HEK293 (cell line): ENCODE results near the gene KLHL29.

Experiments
- CTCF ChIA-PET: fragments of 350-600 bp; formaldehyde crosslinking; extraction: SDS; loops from one replicate; lab custom pipeline; 2021; ENCODE audit warnings: antibody characterized with exemption; lab: Yijun Ruan, JAX
- POLR2A ChIA-PET: fragments of 300-600 bp; formaldehyde crosslinking; extraction: SDS; loops from one replicate; lab custom pipeline; 2020; ENCODE audit warnings: antibody characterized with exemption, inconsistent platforms; lab: Yijun Ruan, JAX
- H3K27ac ChIP-seq: fragments of 200-500 bp; sonication (Bioruptor generic); 2 replicates; pipeline ENCODE4 v1.5.1; 2014; ENCODE audit warnings: low read depth, low read length, control low read depth, inconsistent platforms; ENCODE audit errors: extremely low read depth
- H3K36me3 ChIP-seq, 2 experiments: fragments of 200-500 bp in 1 of 2; sonication (Bioruptor generic) in 1 of 2; 1 replicate in 1 of 2; 2 replicates in 1 of 2; pipeline ENCODE4 v1.5.1; 2014 to 2017; ENCODE audit warnings: inconsistent platforms in 2 of 2, low read length in 2 of 2; ENCODE audit not compliant: control insufficient read depth in 2 of 2, insufficient read depth in 1 of 2
- H3K4me1 ChIP-seq: fragments of 200-500 bp; sonication (Bioruptor generic); 2 replicates; pipeline ENCODE4 v1.5.1; 2014; ENCODE audit warnings: mild to moderate bottlenecking, low read length, inconsistent platforms; ENCODE audit not compliant: control insufficient read depth, insufficient read depth
- H3K4me3 ChIP-seq: 2 replicates; pipeline ENCODE4 v1.5.1; 2011; ENCODE audit warnings: low read depth, mild to moderate bottlenecking, control low read depth, low read length, moderate library complexity
- H3K9me3 ChIP-seq: fragments of 200-500 bp; sonication (Bioruptor generic); 2 replicates; pipeline ENCODE4 v1.5.1; 2014; ENCODE audit warnings: low read depth, low read length, inconsistent platforms; ENCODE audit not compliant: control insufficient read depth, insufficient read depth
- MYNN ChIP-seq: fragments of 450-650 bp; formaldehyde crosslinking; IDR thresholded peaks from 2 replicates; pipeline ENCODE4 v1.5.1; 2016; ENCODE audit warnings: missing biosample characterization, missing genetic modification characterization, borderline replicate concordance
- SCRT1 ChIP-seq: fragments of 450-650 bp; formaldehyde crosslinking; IDR thresholded peaks from 2 replicates; pipeline ENCODE4 v1.5.1; 2016; ENCODE audit warnings: missing biosample characterization, missing genetic modification characterization, borderline replicate concordance
- TCF7L2 ChIP-seq: IDR thresholded peaks from 2 replicates; pipeline ENCODE4 v1.6.1; 2011; ENCODE audit warnings: low read depth, mild to moderate bottlenecking, inconsistent platforms, low read length, moderate library complexity, borderline replicate concordance
- ZBTB8A ChIP-seq: fragments of 450-650 bp; formaldehyde crosslinking; IDR thresholded peaks from 2 replicates; pipeline ENCODE4 v1.5.1; 2016; ENCODE audit warnings: missing biosample characterization, missing genetic modification characterization
- ZNF248 ChIP-seq: fragments of 450-650 bp; formaldehyde crosslinking; IDR thresholded peaks from 2 replicates; pipeline ENCODE4 v1.5.1; 2017; ENCODE audit warnings: missing biosample characterization, missing genetic modification characterization
- ZNF514 ChIP-seq: fragments of 450-650 bp; formaldehyde crosslinking; IDR thresholded peaks from 2 replicates; pipeline ENCODE4 v1.5.1; 2016; ENCODE audit warnings: missing biosample characterization, missing genetic modification characterization
- ZNF530 ChIP-seq: fragments of 450-650 bp; formaldehyde crosslinking; IDR thresholded peaks from 2 replicates; pipeline ENCODE4 v1.5.1; 2016; ENCODE audit warnings: low read depth, missing biosample characterization, missing genetic modification characterization
- ZNF549 ChIP-seq: fragments of 450-650 bp; IDR thresholded peaks from 2 replicates; pipeline ENCODE4 v1.5.1; 2018; ENCODE audit warnings: missing biosample characterization, missing genetic modification characterization, mild to moderate bottlenecking, inconsistent platforms, moderate library complexity
- ZNF558 ChIP-seq: fragments of 450-650 bp; formaldehyde crosslinking; IDR thresholded peaks from 2 replicates; pipeline ENCODE4 v1.5.1; 2016; ENCODE audit warnings: missing biosample characterization, missing genetic modification characterization
- ZNF596 ChIP-seq: fragments of 450-650 bp; IDR thresholded peaks from 2 replicates; pipeline ENCODE4 v1.5.0; 2018; ENCODE audit warnings: missing biosample characterization, mild to moderate bottlenecking, missing genetic modification characterization, moderate library complexity
- ZNF610 ChIP-seq: fragments of 450-650 bp; formaldehyde crosslinking; IDR thresholded peaks from 2 replicates; pipeline ENCODE4 v1.5.1; 2016; ENCODE audit warnings: missing biosample characterization, missing genetic modification characterization, borderline replicate concordance
- ZNF747 ChIP-seq: fragments of 450-650 bp; formaldehyde crosslinking; IDR thresholded peaks from 2 replicates; pipeline ENCODE4 v1.5.1; 2016; ENCODE audit warnings: missing biosample characterization, missing genetic modification characterization
- ZNF791 ChIP-seq: fragments of 450-650 bp; formaldehyde crosslinking; IDR thresholded peaks from 2 replicates; pipeline ENCODE4 v1.5.1; 2016; ENCODE audit warnings: missing biosample characterization, missing genetic modification characterization
- TF ChIP-seq, protein P1 (sequence below): IDR thresholded peaks from 2 replicates; pipeline ENCODE4 v1.6.1; 2011; ENCODE audit warnings: mild to moderate bottlenecking, low read depth, low read length, borderline replicate concordance
- TF ChIP-seq, protein P2 (sequence below): fragments of 450-650 bp; formaldehyde crosslinking; IDR thresholded peaks from 2 replicates; pipeline ENCODE4 v1.5.1; 2016; ENCODE audit warnings: missing biosample characterization, missing genetic modification characterization
- TF ChIP-seq, protein P3 (sequence below): fragments of 450-650 bp; formaldehyde crosslinking; IDR thresholded peaks from 2 replicates; pipeline ENCODE4 v1.5.1; 2016; ENCODE audit warnings: missing biosample characterization, missing genetic modification characterization
- TF ChIP-seq, protein P4 (sequence below): fragments of 450-650 bp; formaldehyde crosslinking; IDR thresholded peaks from 2 replicates; pipeline ENCODE4 v1.5.1; 2016; ENCODE audit warnings: missing biosample characterization, missing genetic modification characterization
- TF ChIP-seq, protein P5 (sequence below): fragments of 450-650 bp; formaldehyde crosslinking; IDR thresholded peaks from 2 replicates; pipeline ENCODE4 v1.5.1; 2016; ENCODE audit warnings: missing biosample characterization, missing genetic modification characterization
- TF ChIP-seq, protein P6 (sequence below): fragments of 450-650 bp; formaldehyde crosslinking; IDR thresholded peaks from 2 replicates; pipeline ENCODE4 v1.5.1; 2016; ENCODE audit warnings: missing biosample characterization, missing genetic modification characterization

KLHL29 gene

DNA sequence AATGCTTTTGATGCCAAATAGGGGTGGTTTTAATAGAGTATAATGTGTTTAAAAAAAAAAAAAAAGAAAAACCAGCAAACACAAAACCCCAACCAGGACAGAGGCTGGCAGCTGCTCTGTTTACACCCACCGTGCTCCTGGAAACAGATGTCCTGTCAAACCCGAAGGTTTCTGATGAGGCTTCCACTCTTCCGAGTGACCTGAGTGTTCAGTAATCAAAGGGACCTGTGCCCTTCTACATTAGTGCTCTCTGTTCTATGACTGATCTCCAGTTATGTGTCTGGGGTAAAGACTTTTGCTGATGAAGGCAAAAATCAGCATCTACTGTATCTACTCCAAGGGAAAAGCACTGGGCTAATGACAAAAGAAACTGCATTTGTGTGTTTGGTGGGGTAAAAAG lies 3.5 kb upstream of the KLHL29 start:
- H3K27ac ChIP-seq, result no peak overlapping the region
- no peak overlapping the region for H3K4me3 ChIP-seq
- POLR2A ChIA-PET, result no interaction called here
- H3K36me3 ChIP-seq, result no peaks in the 10 kb centered on the region
- no peaks in the 10 kb centered on the region for H3K9me3 ChIP-seq
- H3K4me1 ChIP-seq, result 0 out of 2 replicates have a peak, but pooled peaks cover 6% of the 10 kb centered on the region
- TF ChIP-seq, protein P1, sequence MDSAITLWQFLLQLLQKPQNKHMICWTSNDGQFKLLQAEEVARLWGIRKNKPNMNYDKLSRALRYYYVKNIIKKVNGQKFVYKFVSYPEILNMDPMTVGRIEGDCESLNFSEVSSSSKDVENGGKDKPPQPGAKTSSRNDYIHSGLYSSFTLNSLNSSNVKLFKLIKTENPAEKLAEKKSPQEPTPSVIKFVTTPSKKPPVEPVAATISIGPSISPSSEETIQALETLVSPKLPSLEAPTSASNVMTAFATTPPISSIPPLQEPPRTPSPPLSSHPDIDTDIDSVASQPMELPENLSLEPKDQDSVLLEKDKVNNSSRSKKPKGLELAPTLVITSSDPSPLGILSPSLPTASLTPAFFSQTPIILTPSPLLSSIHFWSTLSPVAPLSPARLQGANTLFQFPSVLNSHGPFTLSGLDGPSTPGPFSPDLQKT, result no peak
- TF ChIP-seq ZNF514 (tag by site-specific recombination), result no peak
- TF ChIP-seq ZBTB8A, result no peak
- TF ChIP-seq ZNF558 (tag by site-specific recombination), result no peak
- TF ChIP-seq ZNF610 (tag by site-specific recombination), result no peak
- no peak for TF ChIP-seq ZNF596
- TF ChIP-seq ZNF549 (tag by site-specific recombination), result no peak
- no peak for TF ChIP-seq SCRT1 (tag by site-specific recombination)
- no peak for TF ChIP-seq ZNF530 (tag by site-specific recombination)
- TF ChIP-seq, protein P2, sequence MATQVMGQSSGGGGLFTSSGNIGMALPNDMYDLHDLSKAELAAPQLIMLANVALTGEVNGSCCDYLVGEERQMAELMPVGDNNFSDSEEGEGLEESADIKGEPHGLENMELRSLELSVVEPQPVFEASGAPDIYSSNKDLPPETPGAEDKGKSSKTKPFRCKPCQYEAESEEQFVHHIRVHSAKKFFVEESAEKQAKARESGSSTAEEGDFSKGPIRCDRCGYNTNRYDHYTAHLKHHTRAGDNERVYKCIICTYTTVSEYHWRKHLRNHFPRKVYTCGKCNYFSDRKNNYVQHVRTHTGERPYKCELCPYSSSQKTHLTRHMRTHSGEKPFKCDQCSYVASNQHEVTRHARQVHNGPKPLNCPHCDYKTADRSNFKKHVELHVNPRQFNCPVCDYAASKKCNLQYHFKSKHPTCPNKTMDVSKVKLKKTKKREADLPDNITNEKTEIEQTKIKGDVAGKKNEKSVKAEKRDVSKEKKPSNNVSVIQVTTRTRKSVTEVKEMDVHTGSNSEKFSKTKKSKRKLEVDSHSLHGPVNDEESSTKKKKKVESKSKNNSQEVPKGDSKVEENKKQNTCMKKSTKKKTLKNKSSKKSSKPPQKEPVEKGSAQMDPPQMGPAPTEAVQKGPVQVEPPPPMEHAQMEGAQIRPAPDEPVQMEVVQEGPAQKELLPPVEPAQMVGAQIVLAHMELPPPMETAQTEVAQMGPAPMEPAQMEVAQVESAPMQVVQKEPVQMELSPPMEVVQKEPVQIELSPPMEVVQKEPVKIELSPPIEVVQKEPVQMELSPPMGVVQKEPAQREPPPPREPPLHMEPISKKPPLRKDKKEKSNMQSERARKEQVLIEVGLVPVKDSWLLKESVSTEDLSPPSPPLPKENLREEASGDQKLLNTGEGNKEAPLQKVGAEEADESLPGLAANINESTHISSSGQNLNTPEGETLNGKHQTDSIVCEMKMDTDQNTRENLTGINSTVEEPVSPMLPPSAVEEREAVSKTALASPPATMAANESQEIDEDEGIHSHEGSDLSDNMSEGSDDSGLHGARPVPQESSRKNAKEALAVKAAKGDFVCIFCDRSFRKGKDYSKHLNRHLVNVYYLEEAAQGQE (tag by site-specific recombination), result no peak
- no peak for TF ChIP-seq ZNF791 (tag by site-specific recombination)
- TF ChIP-seq ZNF747, result no peak
- TF ChIP-seq, protein P3, sequence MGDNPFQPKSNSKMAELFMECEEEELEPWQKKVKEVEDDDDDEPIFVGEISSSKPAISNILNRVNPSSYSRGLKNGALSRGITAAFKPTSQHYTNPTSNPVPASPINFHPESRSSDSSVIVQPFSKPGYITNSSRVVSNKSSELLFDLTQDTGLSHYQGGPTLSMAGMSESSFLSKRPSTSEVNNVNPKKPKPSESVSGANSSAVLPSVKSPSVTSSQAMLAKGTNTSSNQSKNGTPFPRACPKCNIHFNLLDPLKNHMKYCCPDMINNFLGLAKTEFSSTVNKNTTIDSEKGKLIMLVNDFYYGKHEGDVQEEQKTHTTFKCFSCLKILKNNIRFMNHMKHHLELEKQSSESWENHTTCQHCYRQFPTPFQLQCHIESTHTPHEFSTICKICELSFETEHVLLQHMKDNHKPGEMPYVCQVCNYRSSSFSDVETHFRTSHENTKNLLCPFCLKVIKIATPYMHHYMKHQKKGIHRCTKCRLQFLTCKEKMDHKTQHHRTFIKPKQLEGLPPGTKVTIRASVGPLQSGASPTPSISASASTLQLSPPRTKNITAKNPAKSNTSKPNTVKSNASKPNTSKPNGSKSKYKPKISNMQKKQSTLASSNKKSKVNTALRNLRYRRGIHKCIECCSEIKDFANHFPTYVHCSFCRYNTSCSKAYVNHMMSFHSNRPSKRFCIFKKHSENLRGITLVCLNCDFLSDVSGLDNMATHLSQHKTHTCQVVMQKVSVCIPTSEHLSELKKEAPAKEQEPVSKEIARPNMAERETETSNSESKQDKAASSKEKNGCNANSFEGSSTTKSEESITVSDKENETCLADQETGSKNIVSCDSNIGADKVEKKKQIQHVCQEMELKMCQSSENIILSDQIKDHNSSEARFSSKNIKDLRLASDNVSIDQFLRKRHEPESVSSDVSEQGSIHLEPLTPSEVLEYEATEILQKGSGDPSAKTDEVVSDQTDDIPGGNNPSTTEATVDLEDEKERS (tag by site-specific recombination), result no peak
- TF ChIP-seq TCF7L2, result no peak
- TF ChIP-seq, protein P4, sequence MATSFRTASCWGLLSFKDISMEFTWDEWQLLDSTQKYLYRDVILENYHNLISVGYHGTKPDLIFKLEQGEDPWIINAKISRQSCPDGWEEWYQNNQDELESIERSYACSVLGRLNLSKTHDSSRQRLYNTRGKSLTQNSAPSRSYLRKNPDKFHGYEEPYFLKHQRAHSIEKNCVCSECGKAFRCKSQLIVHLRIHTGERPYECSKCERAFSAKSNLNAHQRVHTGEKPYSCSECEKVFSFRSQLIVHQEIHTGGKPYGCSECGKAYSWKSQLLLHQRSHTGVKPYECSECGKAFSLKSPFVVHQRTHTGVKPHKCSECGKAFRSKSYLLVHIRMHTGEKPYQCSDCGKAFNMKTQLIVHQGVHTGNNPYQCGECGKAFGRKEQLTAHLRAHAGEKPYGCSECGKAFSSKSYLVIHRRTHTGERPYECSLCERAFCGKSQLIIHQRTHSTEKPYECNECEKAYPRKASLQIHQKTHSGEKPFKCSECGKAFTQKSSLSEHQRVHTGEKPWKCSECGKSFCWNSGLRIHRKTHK (tag by site-specific recombination), result no peak
- TF ChIP-seq, protein P5, sequence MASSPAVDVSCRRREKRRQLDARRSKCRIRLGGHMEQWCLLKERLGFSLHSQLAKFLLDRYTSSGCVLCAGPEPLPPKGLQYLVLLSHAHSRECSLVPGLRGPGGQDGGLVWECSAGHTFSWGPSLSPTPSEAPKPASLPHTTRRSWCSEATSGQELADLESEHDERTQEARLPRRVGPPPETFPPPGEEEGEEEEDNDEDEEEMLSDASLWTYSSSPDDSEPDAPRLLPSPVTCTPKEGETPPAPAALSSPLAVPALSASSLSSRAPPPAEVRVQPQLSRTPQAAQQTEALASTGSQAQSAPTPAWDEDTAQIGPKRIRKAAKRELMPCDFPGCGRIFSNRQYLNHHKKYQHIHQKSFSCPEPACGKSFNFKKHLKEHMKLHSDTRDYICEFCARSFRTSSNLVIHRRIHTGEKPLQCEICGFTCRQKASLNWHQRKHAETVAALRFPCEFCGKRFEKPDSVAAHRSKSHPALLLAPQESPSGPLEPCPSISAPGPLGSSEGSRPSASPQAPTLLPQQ, result no peak
- no peak for TF ChIP-seq MYNN (tag by site-specific recombination)
- TF ChIP-seq, protein P6, sequence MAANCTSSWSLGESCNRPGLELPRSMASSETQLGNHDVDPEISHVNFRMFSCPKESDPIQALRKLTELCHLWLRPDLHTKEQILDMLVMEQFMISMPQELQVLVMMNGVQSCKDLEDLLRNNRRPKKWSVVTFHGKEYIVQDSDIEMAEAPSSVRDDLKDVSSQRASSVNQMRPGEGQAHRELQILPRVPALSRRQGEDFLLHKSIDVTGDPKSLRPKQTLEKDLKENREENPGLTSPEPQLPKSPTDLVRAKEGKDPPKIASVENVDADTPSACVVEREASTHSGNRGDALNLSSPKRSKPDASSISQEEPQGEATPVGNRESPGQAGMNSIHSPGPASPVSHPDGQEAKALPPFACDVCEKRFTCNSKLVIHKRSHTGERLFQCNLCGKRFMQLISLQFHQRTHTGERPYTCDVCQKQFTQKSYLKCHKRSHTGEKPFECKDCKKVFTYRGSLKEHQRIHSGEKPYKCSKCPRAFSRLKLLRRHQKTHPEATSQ, result no peak
- TF ChIP-seq ZNF248 (tag by site-specific recombination), result no peak
- CTCF ChIA-PET, result interaction anchor here (0.6 kb wide), 1 partner anchor 341 kb away, joined by 4 read pairs; no protein-coding TSS in a partner anchor
